ENCODE results near the gene ATXN7L1. TPM values are rescaled to one million over a fixed set of nuclear protein-coding genes. Genes with fewer than 3 reads are reported as not detected.

ATXN7L1 gene
- total RNA-seq, 5 donors from 2014 or later (not counting 1 experiment from before 2014, with no cell fraction given): 42.3 to 54.7 (median 47.4) TPM

DNA sequence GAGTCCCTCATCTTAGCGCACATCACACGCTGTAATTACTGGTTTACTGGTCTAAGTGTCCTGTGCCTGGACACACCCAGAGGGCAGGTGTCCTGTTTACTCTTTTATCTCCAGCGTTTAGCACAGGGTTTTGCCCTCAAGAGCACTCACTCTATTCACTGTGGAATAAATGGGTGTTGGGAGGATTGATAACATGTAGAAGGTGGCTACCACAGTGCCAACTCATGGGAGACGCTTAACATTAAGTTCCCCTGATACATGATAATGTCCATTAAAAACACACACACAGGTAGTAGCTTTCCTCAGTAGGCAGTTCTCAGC is 199.0 kb downstream of the ATXN7L1 start:
- peak overlapping the region; percentile 76 to 86 (median 82) for H3K4me3 Mint-ChIP-seq
- Histone ChIP-seq H3K27ac (ENCODE audit: low read length) (peak overlapping the region; percentile 92), H3K36me3 (ENCODE audit: control insufficient read depth in 2 of 2, extremely low read depth in 1 of 2, insufficient read depth in 1 of 2, low read length in 1 of 2) (no peaks in the 10 kb centered on the region), H3K9me3 (no peaks in the 10 kb centered on the region), H3K4me1 (ENCODE audit: control insufficient read depth in 1 of 2, extremely low read depth in 1 of 2, insufficient read depth in 2 of 2, low read length in 2 of 2) (peaks cover 31 to 66% of the 10 kb centered on the region in 2 experiments), H3K4me3 (ENCODE audit: control insufficient read depth in 1 of 2, extremely low read depth in 1 of 2, low read length in 1 of 2) (peak overlapping the region in 1 of 2 donors; percentile 34), H3K27me3 (replicated peaks in 1 of 2; ENCODE audit: control insufficient read depth in 2 of 2, extremely low read depth in 1 of 2, insufficient read depth in 2 of 2, low read length in 1 of 2) (no peaks in the 10 kb centered on the region)
- peak overlapping the region; percentile 94 to 96 for H3K27ac Mint-ChIP-seq
- peak in 1 of 4 experiments; percentile 2 for ATAC-seq (replicated peaks in 1 of 4)
- peaks cover 19% of the 10 kb centered on the region for H3K36me3 Mint-ChIP-seq
- H3K9me3 Mint-ChIP-seq: no peaks in the 10 kb centered on the region
- WGBS (ENCODE audit: insufficient coverage): 89% methylated on average over 3 of the region's 4 CpGs
- peaks cover 75 to 89% (median 88%) of the 10 kb centered on the region in 3 donors for H3K4me1 Mint-ChIP-seq
- H3K27me3 Mint-ChIP-seq: no peaks in the 10 kb centered on the region
- CTCF ChIA-PET: interaction anchor here (0.6 to 2.0 kb wide), 7 partner anchors 12 to 434 kb away, joined by 3 to 8 read pairs (median 5); partner anchors contain the start of gene SYPL1 (in 1 of the 2)
- DNase-seq: peak in 1 of 35 experiments; percentile 22
- POLR2A ChIA-PET: interaction anchor here (0.6 to 0.7 kb wide), 2 partner anchors 408 to 437 kb away, joined by 3 to 4 read pairs; no protein-coding TSS in a partner anchor

DNA sequence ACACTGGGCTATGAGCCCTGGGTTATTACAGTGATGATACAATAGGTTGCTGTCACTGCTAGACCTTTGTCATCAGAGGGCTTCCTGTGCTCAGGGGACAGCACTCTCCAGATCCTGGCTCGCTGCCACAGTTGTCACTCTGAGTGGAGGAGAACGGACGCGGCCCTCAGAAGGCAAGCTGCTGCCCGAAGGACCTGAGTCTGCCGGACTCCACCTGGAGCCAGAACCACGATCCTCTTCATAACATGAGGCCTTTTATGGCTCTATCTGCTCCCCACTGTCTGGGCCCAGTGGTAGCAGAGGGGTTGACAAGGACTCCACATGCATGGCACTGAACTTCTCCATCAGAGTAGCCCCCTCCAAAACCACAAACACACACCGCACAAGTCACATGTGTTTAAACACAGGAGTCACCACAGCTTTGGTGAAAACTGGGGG is 200.4 kb downstream of the ATXN7L1 start:
- Mint-ChIP-seq H3K27ac (peak overlapping the region; percentile 94 to 96), H3K4me1 (peaks cover 69 to 84% (median 82%) of the 10 kb centered on the region in 3 donors), H3K36me3 (peaks cover 8% of the 10 kb centered on the region), H3K4me3 (peak overlapping the region; percentile 42 to 82 (median 53)), H3K9me3 (no peaks in the 10 kb centered on the region), H3K27me3 (no peaks in the 10 kb centered on the region)
- ATAC-seq (replicated peaks in 1 of 4) (peak; percentile 56 to 74 (median 68)), DNase-seq (peak in 34 of 35 experiments; percentile 19 to 81 (median 52))
- WGBS (ENCODE audit: insufficient coverage): 27% methylated on average over 6 of the region's 8 CpGs
- Histone ChIP-seq H3K4me3 (ENCODE audit: control insufficient read depth in 1 of 2, extremely low read depth in 1 of 2, low read length in 1 of 2) (no peak overlapping the region), H3K9me3 (no peaks in the 10 kb centered on the region), H3K27me3 (replicated peaks in 1 of 2; ENCODE audit: control insufficient read depth in 2 of 2, extremely low read depth in 1 of 2, insufficient read depth in 2 of 2, low read length in 1 of 2) (no peaks in the 10 kb centered on the region), H3K4me1 (ENCODE audit: control insufficient read depth in 1 of 2, extremely low read depth in 1 of 2, insufficient read depth in 2 of 2, low read length in 2 of 2) (peaks cover 31 to 66% of the 10 kb centered on the region in 2 experiments), H3K27ac (ENCODE audit: low read length) (peak overlapping the region; percentile 71), H3K36me3 (ENCODE audit: control insufficient read depth in 2 of 2, extremely low read depth in 1 of 2, insufficient read depth in 1 of 2, low read length in 1 of 2) (no peaks in the 10 kb centered on the region)
- POLR2A ChIA-PET: interaction anchor here (0.5 to 1.0 kb wide), 5 partner anchors 19 to 224 kb away, joined by 3 to 5 read pairs (median 4); no protein-coding TSS in a partner anchor
- CTCF ChIA-PET: interaction anchor here (0.6 to 1.1 kb wide), 4 partner anchors 18 to 409 kb away, joined by 3 to 8 read pairs (median 6); no protein-coding TSS in a partner anchor

DNA sequence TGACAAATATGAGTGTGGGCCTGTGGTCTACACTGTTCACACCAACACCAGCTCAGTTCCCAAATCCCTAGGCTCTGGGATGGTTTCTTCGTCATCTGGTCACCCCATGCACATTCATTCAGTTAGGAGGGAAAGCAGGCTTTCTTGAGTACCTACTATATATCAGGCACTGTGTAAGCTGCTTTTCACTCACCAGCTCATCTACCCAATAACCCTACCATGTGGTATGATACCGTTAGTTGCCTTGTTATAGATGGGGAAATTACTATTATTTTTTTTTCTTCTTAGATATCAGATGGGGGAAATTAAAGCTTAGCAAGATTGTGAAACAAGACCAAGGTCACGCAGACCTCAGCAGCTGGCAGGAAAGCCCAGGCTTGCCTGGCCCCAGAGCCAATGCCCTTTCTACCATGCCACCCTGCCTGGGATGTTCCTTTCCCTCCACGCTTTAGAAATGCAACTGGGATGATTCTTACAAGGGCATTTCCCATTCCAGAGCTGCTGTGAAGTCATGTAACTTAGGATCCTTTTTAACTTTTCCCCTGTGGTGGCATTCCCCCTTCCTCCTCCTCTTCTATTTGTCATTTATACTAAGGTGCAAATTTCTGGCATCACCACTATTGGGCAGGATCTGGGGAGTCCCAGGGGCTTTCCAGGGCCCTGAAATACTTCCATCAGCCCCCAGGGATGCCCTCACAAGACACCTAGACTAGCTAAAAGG is 202.0 kb downstream of the ATXN7L1 start:
- H3K36me3 Mint-ChIP-seq: peaks cover 16% of the 10 kb centered on the region
- peaks cover 64 to 75% (median 72%) of the 10 kb centered on the region in 3 donors for H3K4me1 Mint-ChIP-seq
- no peaks in the 10 kb centered on the region for H3K36me3 ChIP-seq (ENCODE audit: control insufficient read depth in 2 of 2, extremely low read depth in 1 of 2, insufficient read depth in 1 of 2, low read length in 1 of 2)
- WGBS (ENCODE audit: insufficient coverage): 60% methylated on average over 1 of the region's 4 CpGs
- H3K9me3 Mint-ChIP-seq: no peaks in the 10 kb centered on the region
- peaks cover 30 to 62% of the 10 kb centered on the region in 2 experiments for H3K4me1 ChIP-seq (ENCODE audit: control insufficient read depth in 1 of 2, extremely low read depth in 1 of 2, insufficient read depth in 2 of 2, low read length in 2 of 2)
- H3K27me3 ChIP-seq (replicated peaks in 1 of 2; ENCODE audit: control insufficient read depth in 2 of 2, extremely low read depth in 1 of 2, insufficient read depth in 2 of 2, low read length in 1 of 2): no peaks in the 10 kb centered on the region
- ChIA-PET POLR2A (no interaction called here), CTCF (interaction anchor here (0.6 to 1.4 kb wide), 4 partner anchors 17 to 91 kb away, joined by 3 to 5 read pairs (median 4); no protein-coding TSS in a partner anchor)
- H3K27ac Mint-ChIP-seq: peak overlapping the region; percentile 78 to 96
- no peaks in the 10 kb centered on the region for H3K27me3 Mint-ChIP-seq
- DNase-seq: peak in 1 of 35 experiments; percentile 46
- peak overlapping the region; percentile 43 for H3K27ac ChIP-seq (ENCODE audit: low read length)
- ATAC-seq (replicated peaks in 1 of 4): no peak
- no peaks in the 10 kb centered on the region for H3K9me3 ChIP-seq
- no peak overlapping the region for H3K4me3 Mint-ChIP-seq
- no peak overlapping the region for H3K4me3 ChIP-seq (ENCODE audit: control insufficient read depth in 1 of 2, extremely low read depth in 1 of 2, low read length in 1 of 2)

DNA sequence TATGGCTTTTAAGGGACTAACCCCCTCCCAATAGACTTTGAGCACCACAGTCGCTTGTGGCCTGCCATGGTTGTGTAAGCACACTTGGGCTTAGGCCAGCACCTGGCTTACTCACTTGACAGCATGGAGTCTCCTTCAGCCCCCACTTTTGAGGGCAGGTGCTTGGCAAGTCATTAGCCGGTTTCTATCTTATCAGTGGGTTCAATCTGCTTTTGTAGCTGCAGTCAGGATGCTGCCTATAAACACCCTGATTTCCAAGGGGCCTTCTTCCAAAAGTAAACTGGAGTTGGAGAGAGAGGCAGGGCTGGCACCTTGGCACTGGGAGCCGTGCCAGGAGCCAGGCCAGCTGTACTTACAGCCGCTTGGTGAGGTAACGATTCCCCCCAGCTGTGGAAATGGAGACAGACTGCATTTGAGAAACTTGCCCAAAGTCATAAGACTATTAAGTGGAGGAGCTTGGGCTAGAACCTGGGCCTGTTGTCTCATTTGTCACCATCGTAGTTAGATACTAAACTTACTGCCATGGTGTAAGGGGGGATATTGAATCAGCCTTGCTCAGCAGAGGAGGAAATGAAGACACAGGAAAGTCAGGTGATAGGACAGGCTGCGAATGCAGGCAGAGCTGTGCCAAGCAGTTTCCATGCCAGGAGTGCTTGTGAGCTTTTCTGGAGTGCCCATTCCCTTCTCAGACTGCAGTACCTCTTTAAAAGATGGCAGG is 202.9 kb downstream of the ATXN7L1 start:
- ATAC-seq (replicated peaks in 1 of 4): no peak
- H3K27ac Mint-ChIP-seq: peak overlapping the region; percentile 78 to 83
- H3K9me3 ChIP-seq: no peaks in the 10 kb centered on the region
- peaks cover 14% of the 10 kb centered on the region for H3K36me3 Mint-ChIP-seq
- ChIA-PET POLR2A (no interaction called here), CTCF (interaction anchor here (0.6 to 1.4 kb wide), 4 partner anchors 17 to 92 kb away, joined by 3 to 5 read pairs (median 4); no protein-coding TSS in a partner anchor)
- H3K27me3 Mint-ChIP-seq: no peaks in the 10 kb centered on the region
- H3K36me3 ChIP-seq (ENCODE audit: control insufficient read depth in 2 of 2, extremely low read depth in 1 of 2, insufficient read depth in 1 of 2, low read length in 1 of 2): no peaks in the 10 kb centered on the region
- peaks cover 24 to 53% of the 10 kb centered on the region in 2 experiments for H3K4me1 ChIP-seq (ENCODE audit: control insufficient read depth in 1 of 2, extremely low read depth in 1 of 2, insufficient read depth in 2 of 2, low read length in 2 of 2)
- H3K9me3 Mint-ChIP-seq: no peaks in the 10 kb centered on the region
- no peaks in the 10 kb centered on the region for H3K27me3 ChIP-seq (replicated peaks in 1 of 2; ENCODE audit: control insufficient read depth in 2 of 2, extremely low read depth in 1 of 2, insufficient read depth in 2 of 2, low read length in 1 of 2)
- H3K4me1 Mint-ChIP-seq: peaks cover 55 to 67% (median 64%) of the 10 kb centered on the region in 3 donors
- no peak overlapping the region for H3K4me3 ChIP-seq (ENCODE audit: control insufficient read depth in 1 of 2, extremely low read depth in 1 of 2, low read length in 1 of 2)
- WGBS (ENCODE audit: insufficient coverage): 71% methylated on average over 7 of the region's 7 CpGs
- DNase-seq: peak in 2 of 35 experiments; percentile 12 to 17
- H3K27ac ChIP-seq (ENCODE audit: low read length): peak overlapping the region; percentile 43
- H3K4me3 Mint-ChIP-seq: no peak overlapping the region

DNA sequence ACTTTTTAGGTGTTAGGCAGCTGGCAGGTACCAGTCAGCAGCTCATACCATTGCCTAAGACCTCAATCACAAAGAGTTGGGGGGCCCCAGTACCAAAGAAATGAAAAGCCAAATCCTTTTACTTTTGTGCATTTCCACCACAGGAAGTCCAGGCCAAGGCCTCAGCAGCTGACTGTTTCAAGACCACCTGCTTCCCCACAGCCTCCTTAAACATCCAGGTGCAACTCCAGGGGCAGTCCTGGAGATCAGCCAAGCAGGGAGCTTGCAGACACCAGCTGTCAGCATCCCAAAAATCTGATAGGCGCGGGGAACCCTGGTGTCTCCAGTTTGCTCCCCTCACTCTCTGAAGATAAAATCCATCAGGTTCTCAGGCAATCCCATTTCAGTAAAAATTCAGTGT is 203.6 kb downstream of the ATXN7L1 start:
- H3K27ac ChIP-seq (ENCODE audit: low read length): no peak overlapping the region
- peaks cover 17 to 46% of the 10 kb centered on the region in 2 experiments for H3K4me1 ChIP-seq (ENCODE audit: control insufficient read depth in 1 of 2, extremely low read depth in 1 of 2, insufficient read depth in 2 of 2, low read length in 2 of 2)
- POLR2A ChIA-PET: interaction anchor here in 1 of 2 donors (0.6 kb wide), 1 partner anchor 93 kb away, joined by 3 read pairs; no protein-coding TSS in a partner anchor
- H3K4me3 ChIP-seq (ENCODE audit: control insufficient read depth in 1 of 2, extremely low read depth in 1 of 2, low read length in 1 of 2): no peak overlapping the region
- H3K36me3 Mint-ChIP-seq: peaks cover 14% of the 10 kb centered on the region
- DNase-seq (no peak), ATAC-seq (replicated peaks in 1 of 4) (no peak)
- no peaks in the 10 kb centered on the region for H3K36me3 ChIP-seq (ENCODE audit: control insufficient read depth in 2 of 2, extremely low read depth in 1 of 2, insufficient read depth in 1 of 2, low read length in 1 of 2)
- 95% methylated on average over 2 of the region's 2 CpGs for WGBS (ENCODE audit: insufficient coverage)
- CTCF ChIA-PET: interaction anchor here (1.0 to 1.5 kb wide), 3 partner anchors 11 to 16 kb away, joined by 3 to 7 read pairs (median 4); no protein-coding TSS in a partner anchor
- peaks cover 48 to 61% (median 57%) of the 10 kb centered on the region in 3 donors for H3K4me1 Mint-ChIP-seq
- no peak overlapping the region for H3K4me3 Mint-ChIP-seq
- H3K9me3 ChIP-seq: no peaks in the 10 kb centered on the region
- H3K27me3 Mint-ChIP-seq: no peaks in the 10 kb centered on the region
- peak overlapping the region; percentile 34 to 49 for H3K27ac Mint-ChIP-seq
- H3K27me3 ChIP-seq (replicated peaks in 1 of 2; ENCODE audit: control insufficient read depth in 2 of 2, extremely low read depth in 1 of 2, insufficient read depth in 2 of 2, low read length in 1 of 2): no peaks in the 10 kb centered on the region
- no peaks in the 10 kb centered on the region for H3K9me3 Mint-ChIP-seq

DNA sequence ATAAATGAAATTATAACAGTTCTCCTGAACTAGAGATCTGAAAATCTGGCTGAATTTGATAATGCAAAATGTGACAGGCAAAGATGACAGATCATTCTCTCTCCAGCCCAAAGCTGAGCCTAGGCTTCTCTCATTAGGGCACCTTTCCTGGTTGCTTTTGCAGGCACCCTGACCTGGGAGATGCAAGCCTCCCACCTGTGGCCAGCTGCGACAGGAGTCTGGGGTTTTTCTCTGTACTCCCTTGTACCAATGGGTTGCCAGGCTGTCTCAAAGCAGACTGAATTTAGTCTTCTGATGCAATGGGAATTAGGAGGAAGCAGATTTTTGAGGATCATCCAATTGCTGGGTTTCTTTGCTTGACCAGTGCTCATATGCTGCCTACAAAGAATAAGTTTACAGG is 210.1 kb downstream of the ATXN7L1 start:
- Mint-ChIP-seq H3K27me3 (no peaks in the 10 kb centered on the region), H3K4me1 (peaks cover 10 to 19% (median 11%) of the 10 kb centered on the region in 3 donors), H3K36me3 (peaks cover 43% of the 10 kb centered on the region), H3K9me3 (no peaks in the 10 kb centered on the region), H3K27ac (no peak overlapping the region), H3K4me3 (no peak overlapping the region)
- CTCF ChIA-PET: interaction anchor here in 1 of 2 donors (1.3 kb wide), 1 partner anchor 9 kb away, joined by 3 read pairs; no protein-coding TSS in a partner anchor
- POLR2A ChIA-PET: no interaction called here
- no peak for ATAC-seq (replicated peaks in 1 of 4)
- H3K36me3 ChIP-seq (ENCODE audit: control insufficient read depth in 2 of 2, extremely low read depth in 1 of 2, insufficient read depth in 1 of 2, low read length in 1 of 2): peaks cover 0 to 37% of the 10 kb centered on the region in 2 donors
- no peaks in the 10 kb centered on the region for H3K9me3 ChIP-seq
- H3K27me3 ChIP-seq (replicated peaks in 1 of 2; ENCODE audit: control insufficient read depth in 2 of 2, extremely low read depth in 1 of 2, insufficient read depth in 2 of 2, low read length in 1 of 2): no peaks in the 10 kb centered on the region
- H3K4me1 ChIP-seq (ENCODE audit: control insufficient read depth in 1 of 2, extremely low read depth in 1 of 2, insufficient read depth in 2 of 2, low read length in 2 of 2): no peaks in the 10 kb centered on the region
- DNase-seq: no peak
- 100% methylated on average over 1 of the region's 1 CpG for WGBS (ENCODE audit: insufficient coverage)
- H3K4me3 ChIP-seq (ENCODE audit: control insufficient read depth in 1 of 2, extremely low read depth in 1 of 2, low read length in 1 of 2): no peak overlapping the region
- no peak overlapping the region for H3K27ac ChIP-seq (ENCODE audit: low read length)

All from T-cell (primary cell).